K562 (cell line): Measurements from ENCODE around the gene TM9SF3. TPM values are rescaled to one million over a fixed set of nuclear protein-coding genes. Genes with fewer than 3 reads are reported as not detected.

ENCODE experiments used
- ATAC-seq: fragments of 200-7000 bp; cut with Tn5 transposase; 3 replicates; pipeline ENCODE4 v1.9.1; 2020; ENCODE audit warnings: moderate library complexity
- BruUV-seq: library from RNA; stranded (reverse); fragments of 400-500 nt; replicated peaks from 2 replicates; lab custom pipeline; 2021; lab: Mats Ljungman, UMichigan
- CTCF ChIA-PET: fragments of 300-600 bp; formaldehyde crosslinking; extraction: SDS; loops from one replicate; lab custom pipeline; 2021; ENCODE audit warnings: low intra/inter-chr PET ratio; lab: Yijun Ruan, JAX
- POLR2A ChIA-PET: fragments of 300-600, 350-650 bp; sonication (Branson Sonifier 250); formaldehyde crosslinking; extraction: SDS; loops from one replicate; lab custom pipeline; 2021; ENCODE audit warnings: antibody characterized with exemption, inconsistent platforms; lab: Yijun Ruan, JAX
- DNase-seq, 4 experiments: peaks; one replicate each; pipeline versions ENCODE4 v3.0.0 to v3.0.0-alpha.2; 2011 to 2018; ENCODE audit warnings: low spot score in 3 of 4, mixed read lengths in 3 of 4; ENCODE audit errors: extremely low read depth in 1 of 4
- FAIRE-seq: peaks from 2 replicates; lab custom pipeline; 2011; peaks lifted over from hg19 to GRCh38; lab: Jason Lieb, UNC
- H2AFZ ChIP-seq: 2 replicates; pipeline ENCODE4 v1.6.0; 2011; ENCODE audit warnings: low read depth, low read length, control low read depth, inconsistent platforms
- H3K27ac ChIP-seq: fragments of 200-600 bp; 3 replicates; pipeline ENCODE4 v1.8.0; 2011; ENCODE audit warnings: low read depth, mild to moderate bottlenecking, control low read depth, inconsistent platforms, low read length, moderate library complexity, mixed read lengths; ENCODE audit errors: extremely low read depth
- H3K27me3 ChIP-seq, 2 experiments: fragments of 300-600 bp in 1 of 2; 2 replicates in 1 of 2; 3 replicates in 1 of 2; pipeline versions ENCODE4 v1.6.0 to v1.8.0; 2011; ENCODE audit warnings: inconsistent platforms in 2 of 2, low read length in 2 of 2, mild to moderate bottlenecking in 1 of 2, mixed read lengths in 1 of 2, moderate library complexity in 1 of 2; ENCODE audit not compliant: control insufficient read depth in 2 of 2, insufficient read depth in 2 of 2
- H3K36me3 ChIP-seq: fragments of 300-600 bp; 3 replicates; pipeline ENCODE4 v1.8.0; 2011; ENCODE audit warnings: mild to moderate bottlenecking, low read length, inconsistent platforms; ENCODE audit not compliant: control insufficient read depth, insufficient read depth
- H3K4me1 ChIP-seq, 2 experiments: fragments of 200-600 bp in 1 of 2; replicated peaks in 1 of 2; 2 replicates in 1 of 2; 3 replicates in 1 of 2; pipeline versions ENCODE4 v1.5.1 to v1.8.0; 2011; ENCODE audit warnings: inconsistent platforms in 2 of 2, low read length in 2 of 2, mild to moderate bottlenecking in 1 of 2, mixed read lengths in 1 of 2, moderate library complexity in 1 of 2; ENCODE audit not compliant: control insufficient read depth in 2 of 2, insufficient read depth in 2 of 2
- H3K4me2 ChIP-seq: 2 replicates; pipeline ENCODE4 v1.6.1; 2011; ENCODE audit warnings: low read length, control low read depth, inconsistent platforms, mixed read lengths; ENCODE audit not compliant: insufficient read depth
- H3K4me3 ChIP-seq: fragments of 200-600 bp; sonication (generic), shearing (Covaris generic); 2 replicates; pipeline ENCODE4 v1.5.1; 2016; ENCODE audit warnings: control low read depth, inconsistent platforms
- H3K79me2 ChIP-seq: fragments of 200-600 bp; 3 replicates; pipeline ENCODE4 v1.8.0; 2011; ENCODE audit warnings: low read length, inconsistent platforms; ENCODE audit not compliant: control insufficient read depth, insufficient read depth
- H3K9ac ChIP-seq, 2 experiments: 2 replicates each; pipeline versions ENCODE4 v1.6.0 to v1.6.1; 2011; ENCODE audit warnings: low read depth in 2 of 2, low read length in 2 of 2, control low read depth in 1 of 2, inconsistent platforms in 1 of 2, mild to moderate bottlenecking in 1 of 2, mixed read lengths in 1 of 2; ENCODE audit not compliant: insufficient read depth in 1 of 2
- H3K9me1 ChIP-seq: one replicate; pipeline ENCODE4 v1.6.0; 2011; ENCODE audit warnings: inconsistent platforms, mild to moderate bottlenecking, low read length, moderate library complexity; ENCODE audit not compliant: control insufficient read depth, insufficient read depth
- H3K9me3 ChIP-seq: replicated peaks from 2 replicates; pipeline ENCODE4 v1.5.1; 2011; ENCODE audit warnings: low read depth, low read length, inconsistent platforms; ENCODE audit not compliant: control insufficient read depth, insufficient read depth
- H4K20me1 ChIP-seq: replicated peaks from 2 replicates; pipeline ENCODE4 v1.6.1; 2011; ENCODE audit warnings: low read length, inconsistent platforms, mixed read lengths; ENCODE audit not compliant: control insufficient read depth, insufficient read depth
- DPF2 ChIP-seq: fragments of 450-650 bp; IDR thresholded peaks from 2 replicates; pipeline ENCODE4 v1.6.1; 2016
- FOXJ3 ChIP-seq: sonication (generic); formaldehyde crosslinking; IDR thresholded peaks from 2 replicates; pipeline ENCODE4 v1.4.0; 2020; ENCODE audit warnings: mild to moderate bottlenecking, missing genetic modification reagents
- NFIX ChIP-seq: fragments of 250-450 bp; sonication (Bioruptor Pico); IDR thresholded peaks from 2 replicates; pipeline ENCODE4 v1.4.0; 2020; ENCODE audit warnings: low read depth, mild to moderate bottlenecking, moderate library complexity
- PHF8 ChIP-seq: fragments of 200-600 bp; sonication (generic); IDR thresholded peaks from 2 replicates; pipeline ENCODE4 v1.6.1; 2012; ENCODE audit warnings: mixed run types, mild to moderate bottlenecking, inconsistent platforms, low read length, moderate library complexity, borderline replicate concordance
- RAD51 ChIP-seq: fragments of 450-650 bp; IDR thresholded peaks from 2 replicates; pipeline ENCODE4 v1.7.1; 2016; ENCODE audit warnings: low read depth, mild to moderate bottlenecking, borderline replicate concordance
- RBFOX2 ChIP-seq: fragments of 200-400 bp; formaldehyde crosslinking; IDR thresholded peaks from 2 replicates; pipeline ENCODE4 v1.6.1; 2017; ENCODE audit warnings: low read depth, mild to moderate bottlenecking, low read length, moderate library complexity
- ZNF175 ChIP-seq: fragments of 200-800 bp; sonication (Bioruptor generic); IDR thresholded peaks from 2 replicates; pipeline ENCODE4 v1.6.1; 2016; ENCODE audit warnings: low read depth, mild to moderate bottlenecking, missing genetic modification characterization, missing compliant biosample characterization
- ZNF316 ChIP-seq: fragments of 450-650 bp; IDR thresholded peaks from 2 replicates; pipeline ENCODE4 v1.6.1; 2016
- WGBS: fragments of 100-300 bp; shearing (Covaris generic); methylation state at CpG from one replicate; pipeline ENCODE4 v1.1.6; 2016; ENCODE audit warnings: low coverage, mixed read lengths; ENCODE audit not compliant: insufficient coverage; ENCODE audit errors: missing lambda C conversion rate; 5-methylcytosine and 5-hydroxymethylcytosine counted together
- in situ Hi-C: fragments of 300-500 bp; cut with MboI; formaldehyde crosslinking; loops from 4 replicates; pipeline ENCODE4 v1.15.0; 2018; ENCODE audit warnings: inconsistent platforms, mixed read lengths
- intact Hi-C: fragments of 100-400 bp; cut with micrococcal nuclease; formaldehyde crosslinking; loops from 2 replicates; pipeline ENCODE4 v1.14.2; 2022
- polyA plus RNA-seq, 8 experiments: library from polyadenylated mRNA; depleted of rRNA in 4 of 8; stranded (reverse) in 5 of 8; unstranded in 3 of 8; fragments of >200 nt; fragmentation: Nextera tagmentation in 2 of 8; fragmentation: Illumina TruSeq in 1 of 8; extraction: Ambion mirVana in 2 of 8; extraction: Trizol in 1 of 8; gene quantifications; 2 replicates each; pipeline versions ENCODE4 v1.2.1 to v1.2.3, GENCODE V29; 2011 to 2014; ENCODE audit warnings: inconsistent platforms in 1 of 8, missing spikeins in 1 of 8
- total RNA-seq, 7 experiments: library from RNA; depleted of rRNA in 6 of 7; stranded (reverse); fragments of >200 nt in 6 of 7; fragmentation: Illumina TruSeq in 2 of 7; extraction: Trizol in 2 of 7; gene quantifications; 2 replicates each; pipeline versions ENCODE4 v1.2.1 to v1.2.3, GENCODE V29; 2011 to 2021; ENCODE audit warnings: low replicate concordance in 1 of 7
- TF ChIP-seq, protein P1 (sequence below): fragments of 250-450 bp; sonication (Bioruptor Pico); IDR thresholded peaks from 2 replicates; pipeline ENCODE4 v1.8.0; 2021; ENCODE audit warnings: moderate library complexity, mild to moderate bottlenecking, inconsistent platforms
- TF ChIP-seq, protein P2 (sequence below): fragments of 450-650 bp; formaldehyde crosslinking; IDR thresholded peaks from 2 replicates; pipeline ENCODE4 v1.4.0; 2022; ENCODE audit warnings: missing genetic modification characterization
- TF ChIP-seq, protein P3 (sequence below): fragments of 250-450 bp; sonication (Bioruptor Pico); IDR thresholded peaks from 2 replicates; pipeline ENCODE4 v1.8.0; 2022; ENCODE audit warnings: moderate library complexity, mild to moderate bottlenecking, inconsistent platforms
- TF ChIP-seq, protein P4 (sequence below): sonication (generic); formaldehyde crosslinking; IDR thresholded peaks from 2 replicates; pipeline ENCODE4 v1.5.0; 2020; ENCODE audit warnings: missing genetic modification reagents
- TF ChIP-seq, protein P5 (sequence below): fragments of 450-650 bp; formaldehyde crosslinking; IDR thresholded peaks from 2 replicates; pipeline ENCODE4 v1.4.0; 2020; ENCODE audit warnings: mild to moderate bottlenecking, mixed read lengths

TM9SF3 gene
- total and polyA plus RNA-seq, 9 of the 15 experiments (the other 6 are each of a cell fraction or from before 2014, with no cell fraction given): 16.1 to 63.1 (median 34.9) TPM

DNA sequence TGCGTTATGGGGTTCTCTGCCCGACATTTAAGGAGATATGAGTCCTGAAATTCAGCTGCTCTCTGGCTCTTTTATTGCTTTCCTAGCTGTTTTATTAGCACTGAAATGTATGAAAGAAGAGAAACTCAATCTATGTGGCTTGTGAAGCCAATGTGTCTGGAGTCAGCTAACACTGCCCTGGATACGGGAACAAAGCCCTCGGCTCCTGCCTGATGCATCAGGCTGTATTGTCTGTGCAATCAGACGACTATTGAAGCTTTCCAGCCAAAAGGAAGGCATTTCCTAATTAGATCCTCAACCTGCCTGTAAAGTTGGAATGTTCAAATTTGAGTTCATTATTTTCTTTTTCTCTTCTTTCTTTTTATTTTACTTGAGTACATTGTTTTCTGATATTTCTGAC is 22.0 kb upstream of the TM9SF3 start (continued):
- TF ChIP-seq, protein P1, sequence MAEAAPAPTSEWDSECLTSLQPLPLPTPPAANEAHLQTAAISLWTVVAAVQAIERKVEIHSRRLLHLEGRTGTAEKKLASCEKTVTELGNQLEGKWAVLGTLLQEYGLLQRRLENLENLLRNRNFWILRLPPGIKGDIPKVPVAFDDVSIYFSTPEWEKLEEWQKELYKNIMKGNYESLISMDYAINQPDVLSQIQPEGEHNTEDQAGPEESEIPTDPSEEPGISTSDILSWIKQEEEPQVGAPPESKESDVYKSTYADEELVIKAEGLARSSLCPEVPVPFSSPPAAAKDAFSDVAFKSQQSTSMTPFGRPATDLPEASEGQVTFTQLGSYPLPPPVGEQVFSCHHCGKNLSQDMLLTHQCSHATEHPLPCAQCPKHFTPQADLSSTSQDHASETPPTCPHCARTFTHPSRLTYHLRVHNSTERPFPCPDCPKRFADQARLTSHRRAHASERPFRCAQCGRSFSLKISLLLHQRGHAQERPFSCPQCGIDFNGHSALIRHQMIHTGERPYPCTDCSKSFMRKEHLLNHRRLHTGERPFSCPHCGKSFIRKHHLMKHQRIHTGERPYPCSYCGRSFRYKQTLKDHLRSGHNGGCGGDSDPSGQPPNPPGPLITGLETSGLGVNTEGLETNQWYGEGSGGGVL (CRISPR knock-in tag): no peak
- TF ChIP-seq, protein P2, sequence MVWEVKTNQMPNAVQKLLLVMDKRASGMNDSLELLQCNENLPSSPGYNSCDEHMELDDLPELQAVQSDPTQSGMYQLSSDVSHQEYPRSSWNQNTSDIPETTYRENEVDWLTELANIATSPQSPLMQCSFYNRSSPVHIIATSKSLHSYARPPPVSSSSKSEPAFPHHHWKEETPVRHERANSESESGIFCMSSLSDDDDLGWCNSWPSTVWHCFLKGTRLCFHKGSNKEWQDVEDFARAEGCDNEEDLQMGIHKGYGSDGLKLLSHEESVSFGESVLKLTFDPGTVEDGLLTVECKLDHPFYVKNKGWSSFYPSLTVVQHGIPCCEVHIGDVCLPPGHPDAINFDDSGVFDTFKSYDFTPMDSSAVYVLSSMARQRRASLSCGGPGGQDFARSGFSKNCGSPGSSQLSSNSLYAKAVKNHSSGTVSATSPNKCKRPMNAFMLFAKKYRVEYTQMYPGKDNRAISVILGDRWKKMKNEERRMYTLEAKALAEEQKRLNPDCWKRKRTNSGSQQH (CRISPR knock-in tag): no peak
- TF ChIP-seq NFIX (CRISPR knock-in tag) (no peak), RBFOX2 (no peak), ZNF175 (CRISPR knock-in tag) (no peak), DPF2 (no peak), ZNF316 (no peak)
- TF ChIP-seq, protein P3, sequence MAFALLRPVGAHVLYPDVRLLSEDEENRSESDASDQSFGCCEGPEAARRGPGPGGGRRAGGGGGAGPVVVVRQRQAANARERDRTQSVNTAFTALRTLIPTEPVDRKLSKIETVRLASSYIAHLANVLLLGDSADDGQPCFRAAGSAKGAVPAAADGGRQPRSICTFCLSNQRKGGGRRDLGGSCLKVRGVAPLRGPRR: no peak

DNA sequence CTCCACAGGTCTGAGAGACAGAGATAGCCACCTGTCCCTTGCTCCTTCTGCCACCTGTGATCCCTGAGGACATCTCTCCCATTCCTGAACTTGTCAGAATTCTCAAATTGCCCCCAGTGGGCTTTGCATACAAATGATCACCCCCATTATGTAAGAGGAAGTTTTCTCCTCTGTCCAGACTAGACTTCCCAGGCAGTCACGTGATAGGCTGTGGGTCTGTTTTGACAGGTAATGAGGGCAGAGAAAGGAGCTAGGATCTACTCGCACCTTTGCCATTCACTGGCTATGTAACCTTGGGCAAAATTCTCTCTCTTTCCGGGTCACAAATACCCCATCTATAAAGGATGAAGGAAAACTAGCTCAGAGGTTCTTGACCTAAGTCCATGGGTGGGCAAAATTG is 21.4 kb upstream of the TM9SF3 start:
- FAIRE-seq (no peak), DNase-seq (no peak), ATAC-seq (no peak)
- Histone ChIP-seq H3K36me3 (no peaks in the 10 kb centered on the region), H3K27ac (no peak overlapping the region), H4K20me1 (no peaks in the 10 kb centered on the region), H3K27me3 (no peaks in the 10 kb centered on the region), H2AFZ (no peak overlapping the region), H3K4me1 (peaks cover 2 to 5% of the 10 kb centered on the region in 2 experiments; a peak in 2 of 5 replicates), H3K4me2 (no peak overlapping the region), H3K9ac (no peak overlapping the region), H3K79me2 (no peaks in the 10 kb centered on the region), H3K9me1 (no peaks in the 10 kb centered on the region), H3K9me3 (no peaks in the 10 kb centered on the region), H3K4me3 (no peak overlapping the region)
- CTCF ChIA-PET: no interaction called here
- POLR2A ChIA-PET: no interaction called here
- no TSS peak for BruUV-seq
- intact Hi-C loops: no loop called here
- whole genome bisulfite sequencing: 20% methylated on average over 2 of the region's 3 CpGs
- TF ChIP-seq, protein P4, sequence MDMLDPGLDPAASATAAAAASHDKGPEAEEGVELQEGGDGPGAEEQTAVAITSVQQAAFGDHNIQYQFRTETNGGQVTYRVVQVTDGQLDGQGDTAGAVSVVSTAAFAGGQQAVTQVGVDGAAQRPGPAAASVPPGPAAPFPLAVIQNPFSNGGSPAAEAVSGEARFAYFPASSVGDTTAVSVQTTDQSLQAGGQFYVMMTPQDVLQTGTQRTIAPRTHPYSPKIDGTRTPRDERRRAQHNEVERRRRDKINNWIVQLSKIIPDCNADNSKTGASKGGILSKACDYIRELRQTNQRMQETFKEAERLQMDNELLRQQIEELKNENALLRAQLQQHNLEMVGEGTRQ: peak; percentile 52
- TF ChIP-seq PHF8 (no peak), RAD51 (peak; percentile 71), FOXJ3 (CRISPR knock-in tag) (no peak)
- TF ChIP-seq, protein P5, sequence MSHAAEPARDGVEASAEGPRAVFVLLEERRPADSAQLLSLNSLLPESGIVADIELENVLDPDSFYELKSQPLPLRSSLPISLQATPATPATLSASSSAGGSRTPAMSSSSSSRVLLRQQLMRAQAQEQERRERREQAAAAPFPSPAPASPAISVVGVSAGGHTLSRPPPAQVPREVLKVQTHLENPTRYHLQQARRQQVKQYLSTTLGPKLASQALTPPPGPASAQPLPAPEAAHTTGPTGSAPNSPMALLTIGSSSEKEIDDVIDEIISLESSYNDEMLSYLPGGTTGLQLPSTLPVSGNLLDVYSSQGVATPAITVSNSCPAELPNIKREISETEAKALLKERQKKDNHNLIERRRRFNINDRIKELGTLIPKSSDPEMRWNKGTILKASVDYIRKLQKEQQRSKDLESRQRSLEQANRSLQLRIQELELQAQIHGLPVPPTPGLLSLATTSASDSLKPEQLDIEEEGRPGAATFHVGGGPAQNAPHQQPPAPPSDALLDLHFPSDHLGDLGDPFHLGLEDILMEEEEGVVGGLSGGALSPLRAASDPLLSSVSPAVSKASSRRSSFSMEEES (CRISPR knock-in tag): peak; percentile 60
- in situ Hi-C loops: no loop called here
